ENCODE data around the gene PTOV1.

PTOV1 gene

DNA sequence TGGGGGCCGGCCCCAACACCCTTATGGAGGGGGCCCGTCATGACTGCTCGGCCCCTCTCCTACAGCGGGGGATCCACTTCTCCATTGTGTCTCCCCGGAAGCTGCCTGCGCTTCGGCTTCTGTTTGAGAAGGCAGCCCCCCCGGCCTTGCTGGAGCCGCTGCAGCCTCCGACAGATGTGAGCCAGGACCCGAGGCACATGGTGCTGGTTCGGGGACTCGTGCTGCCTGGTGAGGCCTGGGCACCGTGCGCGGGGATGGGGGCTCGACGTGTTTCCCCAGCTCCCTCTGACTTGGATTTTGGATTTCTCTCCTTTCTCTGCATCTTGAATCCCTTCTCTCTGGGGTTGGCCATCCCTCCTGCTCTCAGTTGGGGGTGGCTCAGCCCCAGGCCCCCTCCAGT lies 21.2 kb upstream of the PTOV1 start:
- H3K36me3 ChIP-seq (replicated peaks; ENCODE audit: insufficient read depth, low read length) = no peaks in the 10 kb centered on the region; the same call in 1 of the 2 replicates
- H3K79me2 ChIP-seq (ENCODE audit: low read length) = peaks cover 17% of the 10 kb centered on the region
- H3K9ac ChIP-seq (ENCODE audit: low read length) = no peak overlapping the region
- no peaks in the 10 kb centered on the region for H3F3A ChIP-seq (ENCODE audit: insufficient read depth, low read length)
- H3K4me2 ChIP-seq (ENCODE audit: low read depth, low read length) = no peak overlapping the region
- no peaks in the 10 kb centered on the region for H3K9me3 ChIP-seq (replicated peaks; ENCODE audit: insufficient read depth, low read length)
- DNase-seq = no peak
- no peaks in the 10 kb centered on the region for H3K27me3 ChIP-seq (replicated peaks; ENCODE audit: insufficient read depth, low read length)
- no peak overlapping the region for H2AFZ ChIP-seq (ENCODE audit: low read length)
- TF ChIP-seq EZH2 (optimal IDR thresholded peaks at IDR 0.05; ENCODE audit: low read depth, low read length) (no peak), EZH2phosphoT487 (IDR thresholded peaks at IDR 0.05; ENCODE audit: low read length) (no peak)
- TF ChIP-seq, protein P1, sequence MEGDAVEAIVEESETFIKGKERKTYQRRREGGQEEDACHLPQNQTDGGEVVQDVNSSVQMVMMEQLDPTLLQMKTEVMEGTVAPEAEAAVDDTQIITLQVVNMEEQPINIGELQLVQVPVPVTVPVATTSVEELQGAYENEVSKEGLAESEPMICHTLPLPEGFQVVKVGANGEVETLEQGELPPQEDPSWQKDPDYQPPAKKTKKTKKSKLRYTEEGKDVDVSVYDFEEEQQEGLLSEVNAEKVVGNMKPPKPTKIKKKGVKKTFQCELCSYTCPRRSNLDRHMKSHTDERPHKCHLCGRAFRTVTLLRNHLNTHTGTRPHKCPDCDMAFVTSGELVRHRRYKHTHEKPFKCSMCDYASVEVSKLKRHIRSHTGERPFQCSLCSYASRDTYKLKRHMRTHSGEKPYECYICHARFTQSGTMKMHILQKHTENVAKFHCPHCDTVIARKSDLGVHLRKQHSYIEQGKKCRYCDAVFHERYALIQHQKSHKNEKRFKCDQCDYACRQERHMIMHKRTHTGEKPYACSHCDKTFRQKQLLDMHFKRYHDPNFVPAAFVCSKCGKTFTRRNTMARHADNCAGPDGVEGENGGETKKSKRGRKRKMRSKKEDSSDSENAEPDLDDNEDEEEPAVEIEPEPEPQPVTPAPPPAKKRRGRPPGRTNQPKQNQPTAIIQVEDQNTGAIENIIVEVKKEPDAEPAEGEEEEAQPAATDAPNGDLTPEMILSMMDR (IDR thresholded peaks at IDR 0.05; ENCODE audit: low read length) = no peak
- no peaks in the 10 kb centered on the region for H3K4me1 ChIP-seq (ENCODE audit: low read length)
- no peaks in the 10 kb centered on the region for H3K9me2 ChIP-seq (replicated peaks; ENCODE audit: insufficient read depth, low read length)
- H4K20me1 ChIP-seq (ENCODE audit: insufficient read depth, low read length) = no peaks in the 10 kb centered on the region
- H3K27ac ChIP-seq (ENCODE audit: low read length) = no peak overlapping the region
- no peak overlapping the region for H3K4me3 ChIP-seq (ENCODE audit: low read length)

- Histone ChIP-seq H3K9me3 (replicated peaks; ENCODE audit: insufficient read depth, low read length) (no peaks in the 10 kb centered on the region), H3K9me2 (replicated peaks; ENCODE audit: insufficient read depth, low read length) (no peaks in the 10 kb centered on the region), H3K4me2 (ENCODE audit: low read depth, low read length) (no peak overlapping the region), H3F3A (ENCODE audit: insufficient read depth, low read length) (no peaks in the 10 kb centered on the region), H3K4me1 (ENCODE audit: low read length) (no peaks in the 10 kb centered on the region), H3K9ac (ENCODE audit: low read length) (no peak overlapping the region), H2AFZ (ENCODE audit: low read length) (no peak overlapping the region), H3K27ac (ENCODE audit: low read length) (no peak overlapping the region), H3K27me3 (replicated peaks; ENCODE audit: insufficient read depth, low read length) (no peaks in the 10 kb centered on the region), H3K36me3 (replicated peaks; ENCODE audit: insufficient read depth, low read length) (no peaks in the 10 kb centered on the region; the same call in 1 of the 2 replicates), H4K20me1 (ENCODE audit: insufficient read depth, low read length) (no peaks in the 10 kb centered on the region), H3K4me3 (ENCODE audit: low read length) (no peak overlapping the region), H3K79me2 (ENCODE audit: low read length) (peaks cover 14% of the 10 kb centered on the region)
- no peak for DNase-seq
- TF ChIP-seq, protein P1 (IDR thresholded peaks at IDR 0.05; ENCODE audit: low read length) = no peak
- TF ChIP-seq EZH2phosphoT487 (IDR thresholded peaks at IDR 0.05; ENCODE audit: low read length) (no peak), EZH2 (optimal IDR thresholded peaks at IDR 0.05; ENCODE audit: low read depth, low read length) (no peak)
These were observed 20.2 kb upstream of the PTOV1 start for GRCh38 chr19:49830766-49831165.

DNA sequence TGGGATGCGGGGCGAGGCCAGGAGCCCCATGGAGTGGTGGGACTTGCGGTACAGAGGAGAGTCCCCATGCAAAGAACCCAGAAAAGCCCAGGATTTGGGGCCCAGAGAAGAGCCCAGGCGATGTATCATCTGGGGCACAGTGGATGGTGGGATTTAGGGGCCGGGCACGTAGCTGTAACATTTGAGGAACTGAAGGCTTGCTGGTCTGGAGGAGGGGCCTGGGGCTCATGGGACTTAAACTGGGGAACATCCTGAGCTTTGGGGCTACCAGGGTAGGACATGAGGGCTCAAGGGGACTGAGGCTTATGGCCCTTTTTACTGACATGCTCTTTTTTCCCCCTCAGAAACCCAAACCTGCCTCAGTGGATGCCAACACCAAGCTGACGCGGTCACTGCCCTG lies 19.4 kb upstream of the PTOV1 start:
- H2AFZ ChIP-seq (ENCODE audit: low read length) = no peak overlapping the region
- no peaks in the 10 kb centered on the region for H3F3A ChIP-seq (ENCODE audit: insufficient read depth, low read length)
- no peak for DNase-seq
- no peak overlapping the region for H3K9ac ChIP-seq (ENCODE audit: low read length)
- H3K27ac ChIP-seq (ENCODE audit: low read length) = no peak overlapping the region
- H3K4me2 ChIP-seq (ENCODE audit: low read depth, low read length) = no peak overlapping the region
- peaks cover 8% of the 10 kb centered on the region for H3K79me2 ChIP-seq (ENCODE audit: low read length)
- H3K4me1 ChIP-seq (ENCODE audit: low read length) = no peaks in the 10 kb centered on the region
- no peaks in the 10 kb centered on the region for H3K36me3 ChIP-seq (replicated peaks; ENCODE audit: insufficient read depth, low read length)
- no peaks in the 10 kb centered on the region for H3K9me3 ChIP-seq (replicated peaks; ENCODE audit: insufficient read depth, low read length)
- no peaks in the 10 kb centered on the region for H4K20me1 ChIP-seq (ENCODE audit: insufficient read depth, low read length)
- H3K9me2 ChIP-seq (replicated peaks; ENCODE audit: insufficient read depth, low read length) = no peaks in the 10 kb centered on the region
- TF ChIP-seq EZH2 (optimal IDR thresholded peaks at IDR 0.05; ENCODE audit: low read depth, low read length) (no peak), EZH2phosphoT487 (IDR thresholded peaks at IDR 0.05; ENCODE audit: low read length) (no peak)
- TF ChIP-seq, protein P1 (IDR thresholded peaks at IDR 0.05; ENCODE audit: low read length) = no peak
- H3K27me3 ChIP-seq (replicated peaks; ENCODE audit: insufficient read depth, low read length) = no peaks in the 10 kb centered on the region
- no peak overlapping the region for H3K4me3 ChIP-seq (ENCODE audit: low read length)

Data from MM.1S (cell line).